GM21360 (cell line): Measurements from ENCODE around the gene NLE1.
"Not testable (repeated sequence)": the region's sequence is repeated elsewhere in the genome, so short reads cannot be mapped to it uniquely, and the experiment has no call there.

Source experiments
- ATAC-seq: cut with Tn5 transposase; IDR thresholded peaks from one replicate; pipeline ENCODE4 v1.9.1; 2021; ENCODE audit warnings: mild to moderate bottlenecking, moderate library complexity; ENCODE audit not compliant: unreplicated experiment

Gene NLE1

DNA sequence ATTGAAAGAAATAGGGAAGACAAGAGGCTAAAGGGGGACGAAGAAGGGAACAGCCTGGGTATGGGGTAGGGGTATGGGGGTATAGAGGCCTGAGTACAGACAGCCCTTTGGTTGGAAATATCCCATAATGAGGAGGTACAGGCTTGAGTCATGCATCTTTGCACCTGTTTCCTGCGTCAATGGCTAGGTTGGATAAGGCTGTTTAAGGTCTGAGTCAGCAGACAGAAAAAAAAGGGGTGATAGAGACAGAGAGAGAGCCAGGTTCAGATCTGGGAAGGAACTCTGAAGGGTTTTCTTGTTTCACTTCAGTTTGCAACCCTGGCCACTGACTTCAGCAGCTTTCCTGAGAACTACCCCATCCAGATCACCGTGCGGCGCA, 12.1 kb downstream of the NLE1 start:
- ATAC-seq: no peak

- no peak for ATAC-seq
Measured at GRCh38 chr17:35129154-35129972, 12.7 kb downstream of the NLE1 start.

DNA sequence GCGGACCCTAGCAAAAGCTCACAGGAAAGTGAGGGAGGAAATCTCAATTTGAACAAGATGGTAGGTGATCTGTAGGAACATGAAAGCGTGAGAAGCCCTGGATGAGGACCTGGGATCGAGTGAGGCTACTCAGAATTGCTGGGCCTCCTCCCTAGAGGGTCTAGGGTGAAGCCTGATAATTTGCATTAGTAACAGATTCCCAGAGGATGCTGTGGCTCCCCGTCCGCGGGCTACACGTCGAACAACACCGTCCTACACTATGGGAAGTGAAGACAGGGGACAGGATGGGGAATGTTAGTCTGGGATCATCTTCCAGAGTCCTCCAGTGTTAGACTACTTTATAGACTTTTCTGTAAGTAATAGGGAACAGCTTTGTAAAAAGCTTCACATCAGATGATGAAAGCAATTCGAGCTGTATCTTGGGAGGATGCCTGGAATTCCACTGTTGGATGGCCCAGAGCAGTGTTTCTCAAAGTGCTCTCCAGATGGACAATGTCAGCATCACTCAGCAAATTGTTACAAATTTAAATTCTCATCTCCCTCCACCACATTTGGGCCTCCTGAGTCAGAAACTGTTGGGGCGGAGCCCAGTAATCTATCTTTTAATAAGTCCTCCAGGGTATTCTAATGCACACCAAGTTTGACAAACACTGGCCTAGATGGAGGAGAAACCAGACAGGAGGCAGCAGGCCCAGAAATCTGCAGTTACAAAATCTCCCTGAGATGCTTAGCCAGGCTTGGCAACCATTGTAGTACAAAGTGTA, 14.2 kb downstream of the NLE1 start:
- ATAC-seq: no peak

- no peak for ATAC-seq
Measured at GRCh38 chr17:35121315-35121714, 20.8 kb downstream of the NLE1 start, which contains the start of gene FNDC8. FNDC8 (plus strand) TSS chr17:35121615; CDS start chr17:35121694, 79 bp downstream.

DNA sequence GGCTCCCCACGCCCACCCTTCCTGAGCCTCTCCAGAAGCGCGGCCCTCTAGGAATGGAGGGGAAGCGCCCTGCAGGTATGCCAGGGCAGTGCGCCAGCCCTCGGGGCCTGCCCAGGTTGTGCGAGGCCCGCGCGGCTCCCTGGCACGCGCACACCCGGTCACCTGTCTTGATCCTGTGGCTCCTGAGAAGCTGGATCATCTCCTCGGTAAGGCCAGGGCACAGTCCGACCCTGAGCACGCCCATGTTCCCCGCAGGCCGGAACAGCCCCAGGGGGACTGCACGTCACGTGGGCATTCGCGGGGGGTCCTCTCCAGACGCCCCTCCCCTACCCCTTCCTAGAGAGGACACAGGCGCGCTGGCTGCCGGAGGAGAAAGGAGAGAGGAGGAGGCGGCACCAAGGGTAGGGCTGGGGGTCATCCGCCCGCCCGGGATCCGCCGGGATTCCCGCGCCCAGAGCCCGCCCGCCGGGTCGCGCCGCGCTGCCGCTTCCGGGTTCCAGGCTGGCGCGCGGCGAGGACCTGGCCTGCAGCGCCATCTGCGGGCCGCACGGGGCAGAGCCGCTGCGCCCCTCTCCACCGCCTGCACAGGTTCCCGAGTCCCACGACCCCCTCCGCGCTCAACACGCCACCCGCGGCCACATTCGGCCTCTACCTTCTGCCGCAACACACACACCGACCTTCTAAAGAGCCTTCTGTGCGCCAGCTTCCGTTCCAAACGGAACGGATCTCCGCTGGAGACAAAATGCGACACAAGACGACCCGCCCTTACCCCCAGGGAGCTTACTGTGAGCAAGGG, 22.5 kb downstream of the NLE1 start, which contains the start of gene RAD51D:
Gene RAD51D, minus strand, starts transcription at position 491 of the 796 bp plus-strand sequence. Its CDS starts 247 bp downstream, at position 244.
- peak; percentile 76 for ATAC-seq

DNA sequence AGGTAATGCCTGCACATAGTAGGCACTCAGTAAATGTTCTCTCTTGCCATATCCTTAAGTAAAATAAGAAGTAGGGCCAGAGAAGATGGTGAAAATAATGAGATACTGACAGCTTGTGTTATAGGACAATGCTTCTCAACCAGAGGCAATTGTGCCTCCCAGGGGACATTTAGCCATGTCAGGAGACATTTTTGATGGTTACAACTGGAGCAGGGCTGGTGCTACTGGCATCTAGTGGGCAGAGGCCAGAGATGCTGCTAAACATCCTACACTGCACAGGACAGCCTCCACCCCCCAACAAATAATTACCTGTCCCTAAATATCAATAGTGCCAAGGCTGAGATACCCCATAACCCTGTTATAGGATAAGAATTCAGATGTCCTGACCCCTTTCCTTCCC, 24.1 kb downstream of the NLE1 start:
- no peak for ATAC-seq

DNA sequence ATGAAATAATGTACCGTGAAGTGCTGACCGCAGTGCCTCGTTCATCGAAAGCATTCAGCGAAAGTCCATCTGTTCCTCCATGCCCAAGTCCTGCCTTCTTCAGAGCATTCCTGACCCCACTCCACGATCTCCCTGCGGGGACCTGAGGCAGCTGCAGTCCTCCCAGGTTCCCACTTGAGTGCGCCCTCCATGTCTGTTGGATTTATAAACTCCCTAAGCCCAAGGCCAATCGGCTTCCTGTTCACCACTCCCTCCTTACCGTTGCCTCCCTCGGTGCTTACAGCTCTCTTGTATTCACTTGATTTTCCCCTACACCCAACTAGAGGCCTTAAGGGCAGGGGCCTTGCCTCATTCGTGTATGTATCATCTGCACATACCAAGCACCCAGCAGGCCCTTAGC, 25.3 kb downstream of the NLE1 start:
- no peak for ATAC-seq

GRCh38 chr17:35110791-35111190, 31.3 kb downstream of the NLE1 start:
- not testable (repeated sequence) for ATAC-seq

GRCh38 chr17:35104844-35105450, 37.2 kb downstream of the NLE1 start:
- no peak for ATAC-seq

- ATAC-seq: no peak
Measured at GRCh38 chr17:35103271-35103670, 38.8 kb downstream of the NLE1 start.

GRCh38 chr17:35101725-35102124, 40.4 kb downstream of the NLE1 start:
- no peak for ATAC-seq

GRCh38 chr17:35101036-35101435, 41.1 kb downstream of the NLE1 start:
- no peak for ATAC-seq

DNA sequence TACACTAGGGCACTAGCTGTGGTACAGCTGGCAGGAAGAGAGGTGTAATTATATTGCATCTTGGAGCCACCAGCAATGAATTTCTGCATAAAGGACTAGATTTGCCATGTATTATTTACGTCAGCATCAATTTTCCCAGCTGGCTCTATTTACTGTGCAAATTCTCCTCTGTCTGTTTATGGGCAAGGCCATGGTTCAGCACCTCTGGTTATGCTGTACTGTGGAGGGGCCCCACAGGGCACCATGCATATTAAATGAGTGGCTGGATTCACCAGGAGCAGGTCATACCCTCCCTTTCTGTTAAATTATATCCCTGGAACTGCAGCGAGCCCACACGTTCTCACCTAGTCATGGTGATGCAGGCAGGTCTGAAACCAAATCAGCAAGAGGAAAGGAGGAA, 42.2 kb downstream of the NLE1 start:
- no peak for ATAC-seq

- ATAC-seq: no peak
Measured at GRCh38 chr17:35097776-35098175, 44.3 kb downstream of the NLE1 start.

DNA sequence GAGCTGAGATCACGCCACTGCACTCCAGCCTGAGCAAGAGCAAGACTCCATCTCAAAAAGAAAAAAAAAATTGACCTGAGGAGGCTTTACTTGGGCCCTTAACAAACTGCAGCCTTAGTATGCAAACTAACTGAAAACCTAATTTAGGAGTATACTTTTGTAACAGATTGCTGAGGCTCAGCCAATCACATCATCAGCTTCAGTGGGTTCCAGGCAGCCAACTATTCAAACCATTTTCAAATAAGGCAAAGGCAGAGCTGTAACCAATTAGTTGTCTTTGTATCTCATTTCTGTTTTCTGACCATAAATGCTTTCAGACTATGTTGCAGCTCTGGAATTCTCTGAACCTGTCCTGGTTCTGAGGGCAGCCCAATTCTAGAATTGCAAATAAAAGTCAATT, 46.4 kb downstream of the NLE1 start:
- ATAC-seq: no peak

GRCh38 chr17:35094902-35095301, 47.2 kb downstream of the NLE1 start:
- ATAC-seq: no peak

DNA sequence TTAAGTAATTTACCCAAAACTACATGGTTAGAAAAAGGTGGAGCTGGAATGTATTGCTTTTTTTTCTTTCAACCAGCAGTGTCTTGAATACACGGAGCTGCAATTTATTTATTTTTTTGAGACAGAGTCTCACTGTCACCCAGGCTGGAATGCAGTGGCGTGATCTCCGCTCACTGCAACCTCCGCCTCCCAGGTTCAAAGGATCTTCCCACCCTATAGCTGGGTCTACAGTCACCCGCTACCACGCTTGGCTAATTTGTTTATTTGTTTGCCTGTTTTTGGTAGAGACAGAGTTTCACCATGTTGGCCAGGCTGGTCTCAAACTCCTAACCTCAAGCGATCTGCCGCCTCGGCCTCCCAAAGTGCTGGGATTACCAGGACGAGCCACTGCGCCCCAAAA, 51.4 kb downstream of the NLE1 start:
- ATAC-seq: not testable (repeated sequence)

DNA sequence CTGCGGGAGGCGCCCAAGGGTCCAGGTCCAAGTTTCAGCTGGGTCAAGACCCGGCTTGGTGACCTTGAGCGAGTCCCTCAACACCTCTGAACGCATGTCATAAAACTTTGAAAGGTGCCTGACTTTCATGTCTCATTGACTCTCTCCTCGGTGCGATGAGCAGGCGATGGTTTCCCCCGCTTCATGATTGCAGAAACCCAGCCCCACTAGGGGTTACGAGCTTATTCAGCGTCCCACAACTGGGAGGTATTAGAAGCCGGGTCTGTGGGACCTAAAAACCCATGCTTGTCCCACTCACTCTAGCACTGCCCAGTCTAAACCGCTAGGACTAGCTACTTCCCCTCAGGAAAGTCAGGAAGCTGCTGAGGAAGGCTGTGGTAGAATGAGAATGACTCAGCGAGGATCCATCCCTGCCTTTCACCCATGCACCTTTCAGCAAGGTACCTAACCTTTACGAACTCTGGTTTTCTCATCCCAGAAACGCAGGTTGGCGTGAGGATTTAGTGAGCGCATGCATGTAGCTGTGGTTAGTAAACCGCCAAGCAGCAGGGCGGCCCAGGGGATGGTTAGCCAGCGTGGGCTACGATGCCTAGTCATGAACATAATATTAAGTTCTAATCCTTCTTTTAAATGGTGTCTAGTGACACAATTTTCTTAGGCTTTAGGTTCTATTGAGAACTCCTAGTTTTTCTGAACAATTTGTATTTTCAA, 52.4 kb downstream of the NLE1 start:
- ATAC-seq: no peak

DNA sequence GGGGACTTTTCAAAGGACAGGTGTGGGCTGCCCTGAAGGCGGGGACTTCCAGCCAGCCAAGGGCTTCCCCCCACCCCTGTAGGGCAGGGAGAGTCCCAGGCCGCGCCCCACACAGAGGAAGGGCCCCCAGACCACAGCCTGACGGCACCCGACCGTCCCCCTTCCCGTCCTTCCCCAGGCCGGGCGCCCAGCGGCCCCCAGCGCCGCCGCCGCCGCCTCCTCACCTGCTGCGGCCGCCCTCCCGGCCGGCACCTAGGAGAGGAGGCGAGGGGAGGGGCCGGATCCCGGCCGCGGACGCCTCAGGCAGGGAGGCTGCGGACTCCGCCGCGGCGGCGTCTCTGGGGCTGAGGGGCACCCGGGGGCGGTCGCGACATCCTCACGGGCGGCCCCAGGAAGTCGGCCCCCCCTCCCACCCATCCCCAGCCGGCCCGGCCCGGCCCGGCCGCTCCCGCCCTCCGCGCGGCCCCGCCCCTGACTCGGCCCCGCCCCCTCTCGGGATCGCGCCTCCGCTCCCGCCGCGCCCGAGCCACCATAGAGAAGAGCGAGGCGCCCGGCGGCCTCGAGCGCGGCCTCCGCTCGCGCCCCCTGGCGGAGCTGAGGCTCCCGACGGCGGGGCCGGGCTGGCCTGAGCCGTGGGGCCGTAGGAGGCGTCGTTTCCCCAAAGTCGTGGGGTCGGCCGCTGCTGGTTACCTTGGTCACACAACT, 53.1 kb downstream of the NLE1 start:
- ATAC-seq: peak; percentile 65
